SK-N-SH treated with all-trans-retinoic acid at 6 μM for 48 hours (cell line): ENCODE data around the gene TIGD3.

Experiments used
- ATAC-seq: fragments of 200-7000 bp; cut with Tn5 transposase; 3 replicates; pipeline ENCODE4 v1.9.1; 2020; ENCODE audit warnings: mild to moderate bottlenecking, moderate library complexity
- ARNTL ChIP-seq: fragments of 450-650 bp; formaldehyde crosslinking; IDR thresholded peaks from 2 replicates; pipeline ENCODE4 v1.5.0; 2020; ENCODE audit warnings: low read depth, mild to moderate bottlenecking, moderate library complexity, borderline replicate concordance
- BACH2 ChIP-seq: fragments of 250-450 bp; sonication (Bioruptor Pico); IDR thresholded peaks from 2 replicates; pipeline ENCODE4 v1.9.0; 2021; ENCODE audit warnings: mild to moderate bottlenecking, borderline replicate concordance
- CREB5 ChIP-seq: fragments of 250-450 bp; sonication (Bioruptor Pico); IDR thresholded peaks from 2 replicates; pipeline ENCODE4 v1.5.1; 2020; ENCODE audit warnings: low read depth, mild to moderate bottlenecking, moderate library complexity
- CSDC2 ChIP-seq: fragments of 250-450 bp; sonication (Bioruptor Pico); IDR thresholded peaks from 2 replicates; pipeline ENCODE4 v1.5.0; 2020; ENCODE audit warnings: mild to moderate bottlenecking, moderate library complexity
- CSRNP3 ChIP-seq: fragments of 250-450 bp; sonication (Bioruptor Pico); IDR thresholded peaks from 2 replicates; pipeline ENCODE4 v1.5.1; 2021; ENCODE audit warnings: mild to moderate bottlenecking, moderate library complexity
- ESRRG ChIP-seq: fragments of 250-450 bp; sonication (Bioruptor Pico); IDR thresholded peaks from 2 replicates; pipeline ENCODE4 v1.6.1; 2021; ENCODE audit warnings: mild to moderate bottlenecking
- GLIS3 ChIP-seq: fragments of 250-450 bp; sonication (Bioruptor Pico); IDR thresholded peaks from 2 replicates; pipeline ENCODE4 v1.5.0; 2020; ENCODE audit warnings: mild to moderate bottlenecking, moderate library complexity
- ISL1 ChIP-seq: fragments of 250-450 bp; sonication (Bioruptor Pico); IDR thresholded peaks from 2 replicates; pipeline ENCODE4 v2.1.2; 2022; ENCODE audit warnings: mild to moderate bottlenecking, moderate library complexity
- OSR1 ChIP-seq: fragments of 250-450 bp; sonication (Bioruptor Pico); IDR thresholded peaks from 2 replicates; pipeline ENCODE4 v1.8.0; 2022; ENCODE audit warnings: moderate library complexity, mild to moderate bottlenecking, inconsistent platforms
- PATZ1 ChIP-seq: fragments of 250-450 bp; sonication (Bioruptor Pico); IDR thresholded peaks from 2 replicates; pipeline ENCODE4 v1.8.0; 2020; ENCODE audit warnings: mild to moderate bottlenecking, moderate library complexity, borderline replicate concordance
- POU6F1 ChIP-seq: fragments of 250-450 bp; sonication (Bioruptor Pico); IDR thresholded peaks from 2 replicates; pipeline ENCODE4 v1.8.0; 2021; ENCODE audit warnings: low read depth, mild to moderate bottlenecking, moderate library complexity, borderline replicate concordance
- PPARA ChIP-seq: fragments of 250-450 bp; sonication (Bioruptor Pico); IDR thresholded peaks from 2 replicates; pipeline ENCODE4 v1.5.0; 2020; ENCODE audit warnings: mild to moderate bottlenecking, borderline replicate concordance
- TCF4 ChIP-seq: fragments of 250-450 bp; sonication (Bioruptor Pico); IDR thresholded peaks from 2 replicates; pipeline ENCODE4 v1.8.0; 2021; ENCODE audit warnings: mild to moderate bottlenecking, moderate library complexity, borderline replicate concordance
- ZC3H10 ChIP-seq: fragments of 250-450 bp; sonication (Bioruptor Pico); IDR thresholded peaks from 2 replicates; pipeline ENCODE4 v1.5.1; 2021; ENCODE audit warnings: mild to moderate bottlenecking, moderate library complexity
- ZFP3 ChIP-seq: fragments of 250-450 bp; sonication (Bioruptor Pico); IDR thresholded peaks from 2 replicates; pipeline ENCODE4 v1.5.0; 2020; ENCODE audit warnings: mild to moderate bottlenecking, moderate library complexity
- ZFP30 ChIP-seq: fragments of 450-650 bp; formaldehyde crosslinking; IDR thresholded peaks from 2 replicates; pipeline ENCODE4 v1.5.0; 2022; ENCODE audit warnings: mild to moderate bottlenecking, moderate library complexity
- ZNF565 ChIP-seq: fragments of 450-650 bp; formaldehyde crosslinking; conservative IDR thresholded peaks from 2 replicates; pipeline ENCODE4 v1.5.0; 2020; ENCODE audit warnings: low read depth, mild to moderate bottlenecking, moderate library complexity
- ZNF70 ChIP-seq: fragments of 450-650 bp; formaldehyde crosslinking; IDR thresholded peaks from 2 replicates; pipeline ENCODE4 v1.5.0; 2020; ENCODE audit warnings: mild to moderate bottlenecking, moderate library complexity
- ZNF8 ChIP-seq: fragments of 450-650 bp; formaldehyde crosslinking; IDR thresholded peaks from 2 replicates; pipeline ENCODE4 v1.5.0; 2020; ENCODE audit warnings: mild to moderate bottlenecking, moderate library complexity
- TF ChIP-seq, protein P1 (sequence below): fragments of 250-450 bp; sonication (Bioruptor Pico); IDR thresholded peaks from 2 replicates; pipeline ENCODE4 v1.5.0; 2020; ENCODE audit warnings: mild to moderate bottlenecking, moderate library complexity

The TIGD3 gene

DNA sequence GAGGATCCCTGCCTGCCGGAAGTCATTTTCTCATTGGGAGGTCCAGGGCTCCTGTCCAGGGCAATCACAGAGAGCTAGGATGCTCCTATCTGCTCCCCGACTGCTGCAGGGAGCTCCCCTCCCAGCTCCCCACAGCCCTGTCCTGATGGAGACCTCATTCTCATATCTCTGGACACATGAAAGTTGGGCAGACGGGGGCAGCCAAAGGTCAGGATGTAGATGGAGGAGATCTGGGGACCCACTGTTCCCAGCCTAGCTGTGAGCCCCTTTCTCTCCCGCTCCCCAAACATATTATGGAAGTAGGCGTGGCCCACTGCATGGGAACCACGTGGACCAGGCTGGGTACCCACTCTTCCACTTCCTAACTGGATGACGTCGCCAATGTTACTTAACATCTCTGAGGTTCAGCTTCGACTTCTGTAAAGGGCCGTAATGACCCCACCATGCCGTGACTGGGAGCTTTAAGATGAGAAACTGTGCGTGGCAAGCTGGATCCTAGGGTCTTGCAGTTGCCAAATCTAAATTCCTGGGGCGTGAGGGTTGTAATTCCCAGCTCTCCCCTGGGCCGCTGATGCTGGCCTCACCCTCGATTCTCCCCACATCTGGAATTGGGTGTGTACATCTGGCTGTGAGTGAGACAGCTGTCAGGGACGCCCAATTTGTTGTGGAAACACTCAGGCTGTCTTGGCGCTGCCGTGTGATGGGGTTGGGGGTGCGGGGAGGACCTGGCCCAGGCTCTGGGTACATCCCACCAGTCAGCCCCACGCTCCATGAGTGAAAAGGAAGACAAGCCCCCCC is 38.1 kb upstream of the TIGD3 start:
- no peak for ATAC-seq

GRCh38 chr11:65317025-65317786 is 37.3 kb upstream of the TIGD3 start:
- TF ChIP-seq CSDC2 (CRISPR knock-in tag), result no peak
- TF ChIP-seq, protein P1, sequence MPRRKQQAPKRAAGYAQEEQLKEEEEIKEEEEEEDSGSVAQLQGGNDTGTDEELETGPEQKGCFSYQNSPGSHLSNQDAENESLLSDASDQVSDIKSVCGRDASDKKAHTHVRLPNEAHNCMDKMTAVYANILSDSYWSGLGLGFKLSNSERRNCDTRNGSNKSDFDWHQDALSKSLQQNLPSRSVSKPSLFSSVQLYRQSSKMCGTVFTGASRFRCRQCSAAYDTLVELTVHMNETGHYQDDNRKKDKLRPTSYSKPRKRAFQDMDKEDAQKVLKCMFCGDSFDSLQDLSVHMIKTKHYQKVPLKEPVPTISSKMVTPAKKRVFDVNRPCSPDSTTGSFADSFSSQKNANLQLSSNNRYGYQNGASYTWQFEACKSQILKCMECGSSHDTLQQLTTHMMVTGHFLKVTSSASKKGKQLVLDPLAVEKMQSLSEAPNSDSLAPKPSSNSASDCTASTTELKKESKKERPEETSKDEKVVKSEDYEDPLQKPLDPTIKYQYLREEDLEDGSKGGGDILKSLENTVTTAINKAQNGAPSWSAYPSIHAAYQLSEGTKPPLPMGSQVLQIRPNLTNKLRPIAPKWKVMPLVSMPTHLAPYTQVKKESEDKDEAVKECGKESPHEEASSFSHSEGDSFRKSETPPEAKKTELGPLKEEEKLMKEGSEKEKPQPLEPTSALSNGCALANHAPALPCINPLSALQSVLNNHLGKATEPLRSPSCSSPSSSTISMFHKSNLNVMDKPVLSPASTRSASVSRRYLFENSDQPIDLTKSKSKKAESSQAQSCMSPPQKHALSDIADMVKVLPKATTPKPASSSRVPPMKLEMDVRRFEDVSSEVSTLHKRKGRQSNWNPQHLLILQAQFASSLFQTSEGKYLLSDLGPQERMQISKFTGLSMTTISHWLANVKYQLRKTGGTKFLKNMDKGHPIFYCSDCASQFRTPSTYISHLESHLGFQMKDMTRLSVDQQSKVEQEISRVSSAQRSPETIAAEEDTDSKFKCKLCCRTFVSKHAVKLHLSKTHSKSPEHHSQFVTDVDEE (CRISPR knock-in tag), result no peak
- TF ChIP-seq ISL1 (CRISPR knock-in tag), result no peak
- TF ChIP-seq ZNF70, result no peak
- no peak for TF ChIP-seq ARNTL (CRISPR knock-in tag)
- TF ChIP-seq BACH2 (CRISPR knock-in tag), result no peak
- no peak for TF ChIP-seq OSR1 (CRISPR knock-in tag)
- TF ChIP-seq ZC3H10 (CRISPR knock-in tag), result no peak
- TF ChIP-seq PATZ1, result no peak
- TF ChIP-seq ZNF565 (CRISPR knock-in tag), result no peak
- no peak for TF ChIP-seq GLIS3 (CRISPR knock-in tag)
- no peak for TF ChIP-seq CSRNP3 (CRISPR knock-in tag)
- TF ChIP-seq ZNF8 (CRISPR knock-in tag), result no peak
- no peak for TF ChIP-seq ESRRG (CRISPR knock-in tag)
- ATAC-seq, result no peak

More for the DNA sequence above, 38.1 kb upstream of the TIGD3 start:
- TF ChIP-seq PPARA (CRISPR knock-in tag) (no peak), BACH2 (CRISPR knock-in tag) (no peak), ZNF8 (CRISPR knock-in tag) (no peak), ZFP3 (CRISPR knock-in tag) (no peak), TCF4 (CRISPR knock-in tag) (no peak), ZFP30 (CRISPR knock-in tag) (no peak), ISL1 (CRISPR knock-in tag) (no peak), CREB5 (CRISPR knock-in tag) (no peak), ESRRG (CRISPR knock-in tag) (no peak), POU6F1 (CRISPR knock-in tag) (no peak), ARNTL (CRISPR knock-in tag) (no peak), CSDC2 (CRISPR knock-in tag) (no peak)
